OCI-LY3 (cell line): Measurements from ENCODE around the gene PLA2G12B.

Experiments
- CTCF ChIP-seq: fragments of 200-600, 300-600 bp; sonication (generic); IDR thresholded peaks from 2 replicates; pipeline ENCODE4 v1.5.1; 2014; ENCODE audit warnings: antibody characterized with exemption, low read length, low read depth
- EZH2phosphoT487 ChIP-seq: fragments of 200-600 bp; shearing (Covaris generic); IDR thresholded peaks from 2 replicates; pipeline ENCODE4 v1.6.1; 2018; ENCODE audit warnings: antibody characterized with exemption, mixed run types, low read depth

GRCh38 chr10:72888151-72888638 lies 66.4 kb downstream of the PLA2G12B start:
- TF ChIP-seq CTCF (no peak), EZH2phosphoT487 (no peak)
